Lung (tissue), 12 donors: Measurements from ENCODE around the gene CHST11. TPM values are rescaled to one million over a fixed set of nuclear protein-coding genes. Genes with fewer than 3 reads are reported as not detected.

Experiments used
- ATAC-seq: fragments of 200-7000 bp; cut with Tn5 transposase; one replicate; pipeline ENCODE4 v1.9.1; 2020; ENCODE audit warnings: moderate number of reproducible peaks; ENCODE audit not compliant: insufficient read depth, low FRiP score
- DNase-seq, 3 donors: peaks; one replicate each; pipeline ENCODE4 v3.0.0-alpha.2; 2013 to 2017
- H3K27ac ChIP-seq, 2 donors: one replicate each; pipeline ENCODE4 v1.5.1; 2013; ENCODE audit warnings: mild to moderate bottlenecking in 2 of 2, moderate library complexity in 2 of 2, control low read depth in 1 of 2, inconsistent platforms in 1 of 2, low read depth in 1 of 2, low read length in 1 of 2
- H3K27me3 ChIP-seq, 3 donors: one replicate each; pipeline ENCODE4 v1.5.1; 2013; ENCODE audit warnings: low read length in 2 of 3; ENCODE audit not compliant: control insufficient read depth in 3 of 3, insufficient read depth in 3 of 3
- H3K36me3 ChIP-seq, 4 donors: one replicate each; pipeline ENCODE4 v1.5.1; 2013; ENCODE audit warnings: low read length in 4 of 4, mild to moderate bottlenecking in 1 of 4, moderate library complexity in 1 of 4; ENCODE audit not compliant: control insufficient read depth in 4 of 4, insufficient read depth in 4 of 4
- H3K4me1 ChIP-seq, 5 donors: one replicate each; pipeline ENCODE4 v1.5.1; 2013; ENCODE audit warnings: low read length in 5 of 5, mild to moderate bottlenecking in 2 of 5, moderate library complexity in 1 of 5; ENCODE audit not compliant: control insufficient read depth in 5 of 5, insufficient read depth in 5 of 5
- H3K4me3 ChIP-seq: one replicate; pipeline ENCODE4 v1.5.1; 2013; ENCODE audit warnings: mild to moderate bottlenecking, control low read depth, moderate library complexity
- H3K9ac ChIP-seq, 2 donors: one replicate each; pipeline ENCODE4 v1.5.1; 2013; ENCODE audit warnings: low read length in 2 of 2, control low read depth in 1 of 2; ENCODE audit not compliant: insufficient read depth in 1 of 2
- H3K9me3 ChIP-seq, 4 donors: one replicate each; pipeline ENCODE4 v1.5.1; 2013; ENCODE audit warnings: low read length in 3 of 4, mild to moderate bottlenecking in 1 of 4, moderate library complexity in 1 of 4; ENCODE audit not compliant: control insufficient read depth in 4 of 4, insufficient read depth in 3 of 4
- WGBS, 2 donors: extraction: QIAGEN DNeasy Blood & Tissue Kit; methylation state at CpG; one replicate each; pipeline ENCODE4 v1.1.7; 2013; 5-methylcytosine and 5-hydroxymethylcytosine counted together
- polyA plus RNA-seq, 2 donors: library from polyadenylated mRNA; stranded (reverse); fragments of 200-250 nt; gene quantifications; one replicate each; pipeline ENCODE4 v1.2.1, GENCODE V29; 2013
- total RNA-seq, 2 donors: library from RNA; depleted of rRNA in 1 of 2; stranded (reverse); fragments of >200 nt in 1 of 2; gene quantifications; one replicate each; pipeline ENCODE4 v1.2.1, GENCODE V29; 2014 to 2021
- TF ChIP-seq, protein P1 (sequence below): IDR thresholded peaks from 2 replicates; pipeline ENCODE4 v1.5.1; 2012; ENCODE audit warnings: mild to moderate bottlenecking; ENCODE audit errors: control extremely low read depth, extremely low read depth
- donor health status: control.
- donor health status: control.
- donor health status: Bipolar disorder and iron deficiency.
- donor health status: healthy.
- donor health status: DM: yes; HTN: yes; CAD: no.

CHST11 gene
- total and polyA plus RNA-seq, 4 donors = 9.0 to 63.2 (median 27.7) TPM

GRCh38 chr12:104472748-104473147 is 16.0 kb downstream of the CHST11 start:
- DNase-seq (no peak), ATAC-seq (no peak)
- Histone ChIP-seq H3K36me3 (no peaks in the 10 kb centered on the region), H3K27ac (no peak overlapping the region), H3K9me3 (no peaks in the 10 kb centered on the region), H3K4me1 (peaks cover 0 to 6% (median 0%) of the 10 kb centered on the region in 5 donors), H3K4me3 (no peak overlapping the region), H3K9ac (no peak overlapping the region), H3K27me3 (no peaks in the 10 kb centered on the region)
- WGBS, 2 donors = 77 to 85% methylated on average over 4 of the region's 4 CpGs
- TF ChIP-seq, protein P1, sequence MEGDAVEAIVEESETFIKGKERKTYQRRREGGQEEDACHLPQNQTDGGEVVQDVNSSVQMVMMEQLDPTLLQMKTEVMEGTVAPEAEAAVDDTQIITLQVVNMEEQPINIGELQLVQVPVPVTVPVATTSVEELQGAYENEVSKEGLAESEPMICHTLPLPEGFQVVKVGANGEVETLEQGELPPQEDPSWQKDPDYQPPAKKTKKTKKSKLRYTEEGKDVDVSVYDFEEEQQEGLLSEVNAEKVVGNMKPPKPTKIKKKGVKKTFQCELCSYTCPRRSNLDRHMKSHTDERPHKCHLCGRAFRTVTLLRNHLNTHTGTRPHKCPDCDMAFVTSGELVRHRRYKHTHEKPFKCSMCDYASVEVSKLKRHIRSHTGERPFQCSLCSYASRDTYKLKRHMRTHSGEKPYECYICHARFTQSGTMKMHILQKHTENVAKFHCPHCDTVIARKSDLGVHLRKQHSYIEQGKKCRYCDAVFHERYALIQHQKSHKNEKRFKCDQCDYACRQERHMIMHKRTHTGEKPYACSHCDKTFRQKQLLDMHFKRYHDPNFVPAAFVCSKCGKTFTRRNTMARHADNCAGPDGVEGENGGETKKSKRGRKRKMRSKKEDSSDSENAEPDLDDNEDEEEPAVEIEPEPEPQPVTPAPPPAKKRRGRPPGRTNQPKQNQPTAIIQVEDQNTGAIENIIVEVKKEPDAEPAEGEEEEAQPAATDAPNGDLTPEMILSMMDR = no peak

- H3K27ac ChIP-seq = no peak overlapping the region
- TF ChIP-seq, protein P1 = no peak
These were observed 16.7 kb downstream of the CHST11 start for GRCh38 chr12:104473374-104473983.

GRCh38 chr12:104475271-104475670 is 18.5 kb downstream of the CHST11 start:
- Histone ChIP-seq H3K36me3 (no peaks in the 10 kb centered on the region), H3K9ac (no peak overlapping the region), H3K27ac (no peak overlapping the region), H3K4me3 (no peak overlapping the region), H3K27me3 (no peaks in the 10 kb centered on the region), H3K9me3 (no peaks in the 10 kb centered on the region), H3K4me1 (peaks cover 0 to 8% (median 0%) of the 10 kb centered on the region in 5 donors)
- TF ChIP-seq, protein P1 = no peak
- 60 to 62% methylated on average over 1 of the region's 1 CpG for WGBS, 2 donors
- no peak for ATAC-seq
- DNase-seq = no peak

More at GRCh38 chr12:104473374-104473983, 16.7 kb downstream of the CHST11 start:
- 49 to 68% methylated on average over 10 of the region's 10 CpGs for WGBS, 2 donors
- Histone ChIP-seq H3K4me1 (peaks cover 0 to 8% (median 0%) of the 10 kb centered on the region in 5 donors), H3K9me3 (no peaks in the 10 kb centered on the region), H3K36me3 (no peaks in the 10 kb centered on the region), H3K4me3 (no peak overlapping the region), H3K27me3 (no peaks in the 10 kb centered on the region), H3K9ac (no peak overlapping the region)
- peak in 2 of 3 donors; percentile 20 to 48 for DNase-seq
- no peak for ATAC-seq
